COLO668 (cell line): Measurements from ENCODE around the gene MGARP.
"Not testable (repeated sequence)": the region's sequence is repeated elsewhere in the genome, so short reads cannot be mapped to it uniquely, and the experiment has no call there.

Experiments
- DNase-seq: peaks from one replicate; lab custom pipeline; 2025; ENCODE audit not compliant: unreplicated experiment; lab: John Stamatoyannopoulos, UW

Gene MGARP

GRCh38 chr4:139279760-139280620 is at the start of gene MGARP:
Gene MGARP (minus strand): TSS chr4:139280225. CDS start chr4:139280158, 67 bp downstream.
- DNase-seq = peak; percentile 13

DNA sequence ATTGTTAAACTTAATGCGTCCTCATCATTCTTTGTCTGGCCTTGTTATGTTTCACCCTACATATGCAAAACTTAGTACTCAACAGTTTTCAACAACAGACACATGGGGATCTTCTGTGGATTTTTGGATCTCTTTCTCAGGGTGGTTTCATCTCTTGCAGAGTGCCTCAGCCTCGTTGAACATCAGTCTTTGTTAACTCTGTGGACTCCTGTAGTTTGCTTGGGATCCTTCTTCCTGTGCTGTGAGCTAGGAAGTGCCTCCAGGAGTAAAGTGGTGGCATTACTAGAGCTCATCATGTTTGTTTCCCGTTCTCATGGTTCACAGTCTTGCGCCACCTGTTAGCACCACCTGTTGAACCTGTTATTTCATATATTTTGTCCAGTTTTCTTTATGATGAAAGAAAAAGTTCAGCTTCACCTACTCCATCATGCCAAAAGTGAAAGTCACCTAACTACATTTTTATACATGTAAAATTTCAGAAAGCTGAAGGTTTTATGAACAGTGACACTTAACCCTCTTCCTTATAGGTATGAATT is 49.7 kb upstream of the MGARP start:
- no peak for DNase-seq

DNA sequence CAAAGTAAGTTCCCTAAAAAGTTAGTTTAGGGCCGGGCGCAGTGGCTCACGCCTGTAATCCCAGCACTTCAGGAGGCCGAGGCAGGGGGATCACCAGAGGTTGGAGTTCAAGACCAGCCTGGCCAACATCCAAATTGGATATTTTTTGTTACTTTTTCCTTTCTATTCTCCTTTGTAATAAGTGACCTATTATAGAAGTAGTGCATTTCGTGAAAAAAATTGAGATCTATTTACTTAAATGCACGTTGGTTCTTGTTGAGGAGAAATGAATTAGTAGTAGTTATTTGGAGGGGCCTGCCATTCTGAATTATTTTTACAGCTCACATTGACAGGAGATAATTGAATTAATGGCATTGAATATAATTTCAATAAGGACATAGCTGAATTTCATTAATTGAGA is 44.6 kb upstream of the MGARP start:
- no peak for DNase-seq

DNA sequence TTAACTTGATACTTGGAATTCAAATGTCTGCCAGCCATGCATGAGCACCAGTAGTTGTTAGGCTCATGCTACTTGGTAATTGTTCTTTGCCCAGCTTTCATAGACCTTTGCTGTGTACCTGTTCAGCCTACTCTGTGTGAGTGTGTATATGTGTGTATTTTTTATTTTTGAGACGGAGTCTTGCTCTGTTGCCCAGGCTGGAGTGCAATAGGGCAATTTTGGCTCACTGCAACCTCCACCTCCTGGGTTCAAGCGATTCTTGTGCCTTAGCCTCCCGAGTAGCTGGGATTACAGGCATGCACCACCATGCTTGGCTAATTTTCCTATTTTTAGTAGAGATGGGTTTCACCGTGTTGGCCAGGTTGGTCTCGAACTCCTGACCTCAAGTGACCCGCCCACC is 42.5 kb upstream of the MGARP start:
- not testable (repeated sequence) for DNase-seq

DNA sequence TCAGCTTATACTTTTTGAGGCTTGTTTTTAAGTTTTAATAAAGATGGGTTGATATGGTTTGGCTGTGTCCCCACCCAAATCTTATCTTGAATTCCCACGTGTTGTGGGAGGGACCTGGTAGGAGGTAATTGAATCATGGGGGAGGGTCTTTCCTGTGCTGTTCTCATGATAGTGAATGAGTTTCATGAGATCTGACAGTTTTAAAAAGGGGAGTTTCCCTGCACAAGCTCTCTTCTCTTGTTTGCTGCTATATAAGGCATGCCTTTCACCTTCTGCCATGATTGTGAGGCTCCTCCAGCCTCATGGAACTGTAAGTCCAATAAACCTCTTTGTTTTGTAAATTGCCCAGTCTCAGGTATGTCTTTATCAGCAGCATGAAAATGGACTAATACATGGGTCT is 42.0 kb upstream of the MGARP start:
- DNase-seq = not testable (repeated sequence)

DNA sequence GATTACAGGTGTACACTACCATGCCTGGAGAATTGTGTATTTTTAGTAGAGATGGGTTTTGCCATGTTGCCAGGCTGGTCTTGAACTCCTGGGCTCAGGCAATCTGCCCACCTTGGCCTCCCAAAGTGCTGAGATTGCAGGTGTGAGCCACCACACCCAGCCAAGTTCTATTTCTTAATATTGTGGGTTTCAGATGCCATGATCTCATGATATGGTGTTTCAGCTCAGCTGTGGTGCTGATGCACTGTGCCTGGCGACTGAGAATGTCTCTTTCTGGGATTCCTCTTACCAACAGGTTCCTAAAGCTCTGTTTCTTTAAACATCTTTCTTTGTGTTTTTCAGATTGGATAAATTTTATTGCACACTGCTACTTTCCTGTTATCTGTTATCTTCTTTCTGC is 39.5 kb upstream of the MGARP start:
- DNase-seq = no peak

DNA sequence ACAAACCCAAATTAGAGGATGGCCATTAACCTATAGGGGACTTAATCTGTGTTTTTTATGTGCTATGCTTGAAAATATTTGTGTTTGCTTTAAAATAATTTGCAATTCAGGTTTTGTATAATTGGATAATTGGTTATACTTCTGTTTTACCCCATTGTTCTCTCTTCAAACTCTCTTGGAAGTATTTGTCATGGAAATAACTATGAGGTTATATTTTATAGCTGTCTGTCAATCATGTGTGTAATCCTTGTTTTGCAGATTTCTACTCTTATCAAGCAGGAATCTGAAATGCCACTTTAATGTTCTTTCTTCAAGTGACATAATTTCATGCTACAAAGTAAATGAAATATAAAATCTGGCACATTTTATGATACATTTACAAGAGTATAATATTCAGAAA is 37.6 kb upstream of the MGARP start:
- no peak for DNase-seq

DNA sequence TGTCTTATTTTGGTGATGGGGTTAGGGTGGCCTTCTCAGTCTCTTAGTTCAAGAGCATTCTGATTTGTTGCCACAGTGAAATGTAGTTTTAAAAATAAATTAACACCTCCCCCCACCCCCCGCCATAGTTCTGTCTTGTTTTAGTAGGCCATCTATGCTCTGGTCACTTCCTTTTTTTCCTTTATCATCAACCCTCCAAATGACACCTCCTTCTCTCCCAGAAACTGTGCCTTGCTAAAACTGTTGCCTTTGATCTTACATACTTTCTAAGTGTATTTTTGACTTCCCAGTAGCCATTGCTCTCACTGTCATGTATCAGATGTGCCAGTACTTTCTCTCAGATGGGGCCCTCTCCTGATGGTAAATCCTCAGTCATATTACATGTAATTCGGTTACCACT is 36.7 kb upstream of the MGARP start:
- no peak for DNase-seq

- no peak for DNase-seq
Observed at GRCh38 chr4:139315221-139315675, 35.2 kb upstream of the MGARP start.

DNA sequence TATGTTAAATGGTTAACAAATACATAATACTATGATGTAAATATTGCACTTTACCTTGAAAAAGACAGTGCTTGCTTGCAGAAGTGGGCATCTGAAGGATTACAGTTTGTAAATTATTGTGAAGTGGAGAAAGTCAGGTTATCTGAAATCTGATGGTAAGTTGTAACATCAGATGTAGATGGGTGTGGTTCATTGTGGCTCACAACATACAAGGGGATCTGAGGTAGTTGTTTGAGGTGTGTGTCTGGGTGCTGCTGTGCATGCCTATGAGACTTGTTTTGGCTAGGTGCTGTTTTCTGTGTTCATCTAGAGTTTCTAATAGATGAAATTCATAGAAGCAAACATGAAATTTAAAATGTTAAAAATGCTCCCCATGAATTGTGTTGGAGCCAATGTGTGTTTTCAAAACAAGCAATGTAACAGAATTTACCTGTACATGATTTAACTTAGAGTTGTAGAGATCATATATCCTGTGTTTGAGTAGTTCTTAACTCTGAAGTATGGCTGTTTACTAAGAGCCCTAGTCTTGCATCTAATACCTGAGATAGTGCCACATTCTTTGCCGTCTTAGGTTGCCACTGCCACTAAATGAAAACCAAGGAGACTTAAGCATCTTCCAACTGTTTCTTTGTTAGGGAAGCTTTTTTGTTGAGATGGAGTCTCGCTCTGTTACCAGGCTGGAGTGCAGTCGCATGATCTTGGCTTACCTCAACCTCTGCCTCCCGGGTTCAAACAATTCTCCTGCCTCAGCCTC is 34.2 kb upstream of the MGARP start:
- DNase-seq = no peak

- not testable (repeated sequence) for DNase-seq
Observed at GRCh38 chr4:139313414-139313813, 33.4 kb upstream of the MGARP start.

- no peak for DNase-seq
Observed at GRCh38 chr4:139312552-139313332, 32.7 kb upstream of the MGARP start.

GRCh38 chr4:139311909-139312308 is 31.9 kb upstream of the MGARP start:
- DNase-seq = no peak

- no peak for DNase-seq
Observed at GRCh38 chr4:139304920-139305319, 24.9 kb upstream of the MGARP start.

DNA sequence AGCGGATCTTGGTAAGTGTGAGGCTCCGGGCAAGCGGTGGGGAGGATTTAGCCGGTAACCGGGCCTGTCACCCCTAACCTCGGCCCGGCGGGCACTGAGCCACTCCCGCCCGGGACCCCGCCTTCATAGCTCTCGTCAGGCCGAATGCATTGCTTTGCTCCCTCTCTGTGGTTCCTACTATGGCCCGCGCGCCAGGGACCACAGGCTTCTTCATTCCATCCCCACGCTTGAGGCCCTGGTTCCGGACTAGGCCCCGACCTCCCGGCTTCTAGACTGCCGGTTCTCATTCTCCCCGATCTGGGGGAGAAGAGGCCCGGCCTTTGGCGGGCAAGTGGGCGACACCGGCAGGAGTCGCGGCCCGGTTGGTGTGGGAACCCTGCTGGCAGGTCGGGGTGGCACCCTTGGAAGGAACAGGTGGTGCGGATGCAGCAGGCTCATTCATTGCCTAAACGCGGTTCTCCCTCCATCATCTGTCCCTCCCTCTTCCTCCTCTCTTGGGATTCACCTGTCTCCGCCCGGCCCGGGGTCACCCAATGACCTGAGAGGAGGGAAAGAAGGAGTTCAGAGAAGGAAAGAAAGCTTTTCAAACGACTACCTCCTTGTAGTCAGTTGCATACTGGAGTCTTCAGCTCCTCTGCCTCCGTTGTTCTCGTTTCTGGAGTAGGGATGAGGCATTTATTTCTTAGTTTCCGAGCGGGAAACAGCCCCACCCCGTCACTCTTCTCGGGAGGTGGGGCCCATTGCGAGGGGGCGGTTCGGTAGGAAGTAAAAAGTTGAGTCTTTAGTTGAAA is 22.0 kb upstream of the MGARP start, which contains the start of gene NDUFC1:
NDUFC1 (minus strand) TSS at position 657 of the 791 bp plus-strand sequence. CDS start 6,679 bp downstream, outside the sequence.
- DNase-seq = peak; percentile 69

GRCh38 chr4:139301113-139301820 is 21.2 kb upstream of the MGARP start, which contains the start of gene NAA15:
Gene NAA15 (plus strand): TSS chr4:139301505. CDS start chr4:139301778, 273 bp downstream.
- DNase-seq = peak; percentile 98

DNA sequence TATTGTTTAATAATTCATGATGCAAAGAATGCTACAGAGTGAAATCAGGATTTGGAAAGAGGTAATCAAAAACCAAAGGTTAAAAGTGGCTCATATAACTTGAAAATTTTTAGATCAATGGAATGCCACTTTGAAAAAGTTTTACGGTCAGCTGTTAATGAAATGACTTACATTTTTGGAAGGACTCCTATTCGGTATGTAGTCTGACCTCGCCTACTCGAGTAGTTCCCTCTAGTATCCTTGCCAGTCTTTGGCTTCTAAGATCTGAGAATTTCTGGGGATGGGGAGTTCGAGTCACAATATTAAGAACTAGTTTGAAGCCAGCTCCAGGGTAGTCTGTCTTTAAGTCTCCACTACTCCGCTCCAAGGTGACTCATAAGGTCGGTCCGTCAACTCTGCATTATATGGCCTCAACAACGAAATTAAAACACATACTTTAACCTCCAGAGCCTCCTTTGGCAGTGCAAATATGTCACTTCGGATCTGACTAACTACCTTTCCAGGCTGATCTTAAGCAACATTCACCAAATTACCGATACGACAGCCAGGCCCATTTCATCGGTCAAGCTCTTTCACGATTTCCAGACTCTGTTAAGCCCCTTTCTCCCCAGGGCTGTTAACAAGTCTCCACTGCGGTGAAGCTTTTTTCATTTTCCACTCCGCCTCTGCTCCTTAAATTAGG is 20.5 kb upstream of the MGARP start:
- DNase-seq = no peak

DNA sequence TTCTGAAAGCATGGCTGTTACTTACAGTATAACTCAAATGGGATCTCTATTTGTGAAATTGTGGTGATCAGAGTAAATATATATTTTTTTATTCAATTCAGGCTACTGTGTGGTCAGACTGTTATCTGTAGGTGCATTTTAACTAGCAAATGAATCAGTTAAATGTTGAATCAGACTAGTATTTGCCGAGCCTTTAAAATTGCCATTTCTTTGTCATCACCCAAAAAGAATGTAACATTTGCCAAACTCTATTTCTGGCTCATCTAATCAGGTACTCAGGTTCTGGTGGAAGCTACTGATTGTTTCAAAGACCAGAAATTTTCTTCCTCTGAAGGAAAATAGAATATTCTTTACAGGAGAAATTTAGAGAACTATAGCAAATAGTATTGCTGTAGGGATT is 19.5 kb upstream of the MGARP start:
- no peak for DNase-seq

GRCh38 chr4:139297001-139297410 is 17.0 kb upstream of the MGARP start:
- DNase-seq = no peak
